ENCODE results near the gene PSMA7. TPM values are rescaled to one million over a fixed set of nuclear protein-coding genes. Genes with fewer than 3 reads are reported as not detected.

Gene PSMA7
- total and polyA plus RNA-seq, 2 of the 8 experiments (the other 6 are each of a cell fraction or from before 2014, with no cell fraction given) = 361 to 648 TPM

GRCh38 chr20:62146019-62146755 is 3.0 kb upstream of the PSMA7 start:
- H3K79me2 ChIP-seq (ENCODE audit: control insufficient read depth in 1 of 2, insufficient read depth in 2 of 2, low read length in 2 of 2) = peaks cover 61 to 88% of the 10 kb centered on the region in 2 experiments
- no peak overlapping the region for H2BK12ac ChIP-seq (ENCODE audit: low read depth, low read length)
- H3K36me3 ChIP-seq (ENCODE audit: control insufficient read depth in 2 of 4, insufficient read depth in 4 of 4, low read length in 3 of 4) = peaks cover 0 to 8% (median 3%) of the 10 kb centered on the region in 4 experiments; a peak in 3 of 8 replicates
- no peak overlapping the region for H3K14ac ChIP-seq (ENCODE audit: insufficient read length)
- ChIA-PET CTCF (ENCODE audit: partially characterized antibody) (interaction anchor here (1.4 to 2.0 kb wide), 3 partner anchors 8 to 45 kb away, joined by 3 to 8 read pairs (median 5); no protein-coding TSS in a partner anchor), POLR2A (ENCODE audit: partially characterized antibody) (interaction anchor here (2.1 to 3.4 kb wide), 2 partner anchors 11 to 20 kb away, joined by 7 to 10 read pairs; no protein-coding TSS in a partner anchor)
- H3K9ac ChIP-seq (replicated peaks in 1 of 4; ENCODE audit: extremely low read depth in 1 of 4, low read depth in 3 of 4, low read length in 3 of 4) = no peak overlapping the region
- H3K23me2 ChIP-seq (ENCODE audit: low read depth, low read length) = peaks cover 3% of the 10 kb centered on the region; the same call in 1 of the 2 replicates
- peak overlapping the region; percentile 39 for H3K23ac ChIP-seq (ENCODE audit: insufficient read length)
- H2BK15ac ChIP-seq (ENCODE audit: low read length) = no peak overlapping the region; the same call in 1 of the 2 replicates
- H2AK5ac ChIP-seq (ENCODE audit: low read depth, low read length) = peak overlapping the region; percentile 1; the same call in 1 of the 2 replicates
- H3K4me2 ChIP-seq (ENCODE audit: insufficient read depth in 1 of 2, low read depth in 2 of 2, low read length in 2 of 2) = no peak overlapping the region; a peak in 1 of 4 replicates
- H3K4me1 ChIP-seq (replicated peaks in 1 of 4; ENCODE audit: control insufficient read depth in 3 of 4, insufficient read depth in 4 of 4, low read length in 3 of 4) = peaks cover 0 to 22% (median 11%) of the 10 kb centered on the region in 4 experiments; a peak in 6 of 7 replicates
- H2BK20ac ChIP-seq (ENCODE audit: low read length) = no peak overlapping the region
- no peak overlapping the region for H3K27ac ChIP-seq (ENCODE audit: low read depth, low read length)
- FAIRE-seq (no peak), DNase-seq (ENCODE audit: low read depth in 1 of 2, low spot score in 2 of 2) (no peak)
- 91% methylated on average over 14 of the region's 22 CpGs; no CpG with 5 or more reads in 1 of the 2 experiments for WGBS, 2 experiments (ENCODE audit: extremely low coverage in 1 of 2, insufficient coverage in 1 of 2, insufficient read length in 1 of 2, insufficient replicate concordance in 2 of 2, low coverage in 1 of 2, low lambda C conversion rate in 2 of 2, missing lambda C conversion rate in 1 of 2)
- H3K79me1 ChIP-seq (ENCODE audit: low read depth, low read length) = peaks cover 39% of the 10 kb centered on the region
- H3K4me3 ChIP-seq (ENCODE audit: extremely low read depth in 1 of 4, insufficient read depth in 2 of 4, low read depth in 3 of 4, low read length in 4 of 4) = no peak overlapping the region
- H2BK120ac ChIP-seq (replicated peaks; ENCODE audit: low read depth, low read length) = no peak overlapping the region
- TF ChIP-seq RNF2 (IDR thresholded peaks at IDR 0.05; ENCODE audit: borderline replicate concordance, low read depth, low read length, missing control alignments, poor library complexity, severe bottlenecking) (no peak), SAP30 (IDR thresholded peaks at IDR 0.05; ENCODE audit: insufficient read depth, insufficient replicate concordance, low read length) (no peak), SP1 (IDR thresholded peaks at IDR 0.05; ENCODE audit: low read depth, low read length) (no peak), SUZ12 (IDR thresholded peaks at IDR 0.05; ENCODE audit: low read length) (no peak), RAD21 (IDR thresholded peaks at IDR 0.05 in 1 of 2, conservative IDR thresholded peaks at IDR 0.05 in 1 of 2; ENCODE audit: low read depth in 2 of 2, low read length in 2 of 2) (no peak), SP2 (IDR thresholded peaks at IDR 0.05; ENCODE audit: low read length) (no peak), SIRT6 (IDR thresholded peaks at IDR 0.05; ENCODE audit: low read length) (no peak), GABPA (IDR thresholded peaks at IDR 0.05; ENCODE audit: borderline replicate concordance, insufficient read depth, low read length) (no peak)
- H3K9me3 ChIP-seq (ENCODE audit: insufficient read depth in 2 of 2, low read depth in 1 of 2, low read length in 1 of 2) = no peaks in the 10 kb centered on the region
- H4K5ac ChIP-seq (ENCODE audit: insufficient read length, low read depth, low read length) = no peak overlapping the region
- H3K18ac ChIP-seq (ENCODE audit: extremely low read depth, low read length) = no peak overlapping the region
- no peak overlapping the region for H3K56ac ChIP-seq (replicated peaks; ENCODE audit: insufficient read length, low read depth, low read length)
- no peak overlapping the region for H2AFZ ChIP-seq (ENCODE audit: low read length)
- H4K91ac ChIP-seq (replicated peaks; ENCODE audit: insufficient read length, low read length) = no peak overlapping the region
- H2BK5ac ChIP-seq (ENCODE audit: low read depth, low read length) = no peak overlapping the region
- H3K4ac ChIP-seq (replicated peaks; ENCODE audit: insufficient read length, low read depth, low read length) = no peak overlapping the region
- no peaks in the 10 kb centered on the region for H3K27me3 ChIP-seq (replicated peaks in 1 of 4; ENCODE audit: control insufficient read depth in 3 of 4, extremely low read depth in 1 of 4, insufficient read depth in 3 of 4, low read length in 3 of 4)
- H4K8ac ChIP-seq (ENCODE audit: extremely low read depth, insufficient read depth, low read length) = no peak overlapping the region
- peaks cover 51 to 55% of the 10 kb centered on the region in 2 experiments for H4K20me1 ChIP-seq (replicated peaks in 1 of 2; ENCODE audit: control insufficient read depth in 1 of 2, insufficient read depth in 2 of 2, low read length in 2 of 2)
